ENCODE measurements around the gene MEI1. TPM values are rescaled to one million over a fixed set of nuclear protein-coding genes. Genes with fewer than 3 reads are reported as not detected.

Gene MEI1
- total RNA-seq, 6 donors from 2014 or later = 0.89 to 20.7 (median 5.7) TPM

- peak in 1 of 2 donors; percentile 84 for DNase-seq
- H3K27ac ChIP-seq = no peak overlapping the region
- no peaks in the 10 kb centered on the region for H3K36me3 ChIP-seq
- H3K27me3 ChIP-seq = no peaks in the 10 kb centered on the region
- no peak overlapping the region for H3K4me3 ChIP-seq
- peaks cover 0 to 5% (median 0%) of the 10 kb centered on the region in 4 donors for H3K4me1 ChIP-seq
- TF ChIP-seq POLR2A (IDR thresholded peaks at IDR 0.05) (no peak), EP300 (IDR thresholded peaks at IDR 0.05) (no peak), POLR2AphosphoS5 (IDR thresholded peaks at IDR 0.05) (no peak), CTCF (IDR thresholded peaks at IDR 0.05) (peak; percentile 49 to 77 (median 66))
- ATAC-seq (ENCODE audit: low FRiP score in 2 of 2) = peak; percentile 88 to 90
- no peaks in the 10 kb centered on the region for H3K9me3 ChIP-seq
- WGBS, 2 donors = 0 to 5% methylated on average over 1 to 3 of the region's 3 CpGs
Measured at GRCh38 chr22:41746567-41747400, 47.5 kb downstream of the MEI1 start.

DNA sequence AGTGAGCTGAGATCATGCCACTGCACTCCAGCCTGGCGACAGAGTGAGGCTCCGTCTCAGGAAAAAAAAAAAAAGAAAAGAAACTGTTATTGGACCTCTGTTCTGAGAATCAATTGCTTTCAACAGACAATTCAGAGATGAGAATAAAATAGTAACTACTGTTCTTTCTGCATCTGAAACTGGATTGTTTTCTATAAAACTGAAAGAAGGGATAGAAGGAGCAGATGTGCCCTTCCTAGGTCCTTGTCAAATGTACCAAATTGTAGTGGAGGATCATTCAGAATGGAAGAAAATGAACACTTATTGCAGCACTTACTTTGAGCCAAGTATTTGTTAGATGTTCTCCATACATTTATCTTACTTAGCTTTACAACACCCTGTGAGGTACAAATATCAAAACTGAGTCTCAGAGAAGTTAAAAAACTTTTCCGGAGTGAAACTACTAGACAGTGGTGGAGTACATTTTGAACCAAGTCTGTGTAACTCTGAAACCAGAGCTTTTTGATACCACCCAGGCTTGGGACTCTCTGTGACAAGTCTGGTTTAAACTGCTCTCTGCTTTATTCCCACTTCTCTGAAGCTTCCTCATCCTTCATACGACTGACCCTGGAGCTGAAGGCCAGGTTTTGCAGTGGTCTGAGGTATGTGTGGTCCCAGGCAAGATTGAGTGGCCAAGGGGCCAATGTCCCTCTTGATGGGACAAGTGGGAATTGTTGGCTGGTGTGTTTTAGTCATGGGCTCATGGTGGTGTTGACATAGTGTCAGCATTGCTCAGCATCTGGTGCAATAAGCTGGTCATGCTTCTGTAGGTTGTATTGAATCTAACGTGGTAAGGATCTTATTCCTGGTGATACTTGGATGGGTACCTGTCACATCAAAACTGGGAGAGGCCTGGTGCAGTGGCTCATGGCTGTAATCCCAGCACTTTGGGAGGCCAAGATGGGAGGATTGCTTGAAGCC, 53.0 kb downstream of the MEI1 start:
- Histone ChIP-seq H3K36me3 (no peaks in the 10 kb centered on the region), H3K9me3 (no peaks in the 10 kb centered on the region), H3K4me1 (no peaks in the 10 kb centered on the region), H3K27ac (no peak overlapping the region), H3K27me3 (no peaks in the 10 kb centered on the region), H3K4me3 (no peak overlapping the region)
- DNase-seq (no peak), ATAC-seq (ENCODE audit: low FRiP score in 2 of 2) (no peak)
- WGBS, 2 donors = 73 to 78% methylated on average over 5 of the region's 5 CpGs
- TF ChIP-seq EP300 (IDR thresholded peaks at IDR 0.05) = no peak
- TF ChIP-seq POLR2AphosphoS5 (IDR thresholded peaks at IDR 0.05) = no peak
- no peak for TF ChIP-seq CTCF (IDR thresholded peaks at IDR 0.05)
- TF ChIP-seq POLR2A (IDR thresholded peaks at IDR 0.05) = no peak

DNA sequence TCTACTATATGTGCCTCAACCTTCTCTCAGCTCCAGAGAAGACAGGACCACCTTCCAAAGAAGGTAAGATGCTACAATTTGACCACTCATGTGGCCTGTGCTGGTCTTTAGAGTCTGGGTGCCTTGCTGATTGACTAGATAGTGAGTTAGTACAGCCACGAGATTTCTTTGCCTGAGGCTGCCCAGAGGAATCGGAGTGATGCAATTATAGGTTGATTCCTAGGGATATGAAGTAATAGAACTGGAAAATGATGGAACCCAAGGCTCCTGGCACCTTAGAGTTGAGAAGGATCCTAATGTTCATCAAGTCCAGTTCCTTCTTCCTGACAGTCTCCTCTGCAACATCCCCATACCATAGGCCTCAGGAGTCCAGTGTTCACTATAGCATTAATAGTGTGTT, 54.7 kb downstream of the MEI1 start:
- no peak for TF ChIP-seq CTCF (IDR thresholded peaks at IDR 0.05)
- TF ChIP-seq POLR2AphosphoS5 (IDR thresholded peaks at IDR 0.05) = no peak
- TF ChIP-seq EP300 (IDR thresholded peaks at IDR 0.05) = no peak
- TF ChIP-seq POLR2A (IDR thresholded peaks at IDR 0.05) = no peak
- ATAC-seq (ENCODE audit: low FRiP score in 2 of 2) (no peak), DNase-seq (no peak)
- H3K27ac ChIP-seq = no peak overlapping the region
- H3K4me1 ChIP-seq = no peaks in the 10 kb centered on the region
- H3K9me3 ChIP-seq = no peaks in the 10 kb centered on the region
- no peaks in the 10 kb centered on the region for H3K36me3 ChIP-seq
- no peaks in the 10 kb centered on the region for H3K27me3 ChIP-seq
- no peak overlapping the region for H3K4me3 ChIP-seq
- WGBS, 2 donors = 47 to 50% methylated on average over 2 of the region's 2 CpGs

GRCh38 chr22:41757502-41757901, 58.2 kb downstream of the MEI1 start:
- Histone ChIP-seq H3K27me3 (no peaks in the 10 kb centered on the region), H3K4me3 (no peak overlapping the region), H3K9me3 (no peaks in the 10 kb centered on the region), H3K4me1 (no peaks in the 10 kb centered on the region), H3K27ac (no peak overlapping the region), H3K36me3 (no peaks in the 10 kb centered on the region)
- no peak for DNase-seq
- WGBS, 2 donors = 91 to 93% methylated on average over 5 of the region's 5 CpGs
- no peak for ATAC-seq (ENCODE audit: low FRiP score in 2 of 2)
- no peak for TF ChIP-seq POLR2A (IDR thresholded peaks at IDR 0.05)

DNA sequence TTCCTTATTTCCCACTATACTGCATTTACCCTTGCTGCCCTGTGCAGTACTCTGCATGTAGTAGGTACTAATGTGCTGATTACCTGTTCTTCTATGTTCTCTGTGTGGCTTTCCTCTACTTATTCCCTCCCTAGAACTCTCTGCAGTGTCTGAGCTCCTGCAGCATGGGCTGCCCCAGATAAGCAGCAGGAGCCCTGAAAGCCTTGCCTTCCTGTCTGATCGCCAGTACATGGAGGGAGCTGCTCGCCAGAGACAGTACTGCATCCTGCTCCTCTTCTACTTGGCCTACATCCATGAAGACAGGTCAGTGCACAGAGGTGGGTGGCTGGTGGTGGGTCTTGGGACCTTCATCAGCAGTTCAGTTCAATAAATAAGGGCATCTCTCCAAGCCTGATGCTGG, 58.9 kb downstream of the MEI1 start:
- Histone ChIP-seq H3K36me3 (no peaks in the 10 kb centered on the region), H3K4me3 (no peak overlapping the region), H3K27me3 (no peaks in the 10 kb centered on the region), H3K4me1 (no peaks in the 10 kb centered on the region), H3K9me3 (no peaks in the 10 kb centered on the region), H3K27ac (no peak overlapping the region)
- TF ChIP-seq CTCF (IDR thresholded peaks at IDR 0.05) (no peak), EP300 (IDR thresholded peaks at IDR 0.05) (no peak), POLR2A (IDR thresholded peaks at IDR 0.05) (no peak), POLR2AphosphoS5 (IDR thresholded peaks at IDR 0.05) (no peak)
- ATAC-seq (ENCODE audit: low FRiP score in 2 of 2) (peak in 1 of 2 donors; percentile 46), DNase-seq (no peak)
- WGBS, 2 donors = 75 to 85% methylated on average over 2 of the region's 2 CpGs

All from upper lobe of left lung (tissue), 6 donors.